H1 (cell line): Measurements from ENCODE around the gene NXN. TPM values are rescaled to one million over a fixed set of nuclear protein-coding genes. Genes with fewer than 3 reads are reported as not detected.

ENCODE experiments used
- CTCF ChIA-PET: fragments of 300-600 bp; sonication (Branson Sonifier 250); formaldehyde crosslinking; loops from one replicate; lab custom pipeline; 2021; ENCODE audit not compliant: partially characterized antibody; lab: Charles Lee
- POLR2A ChIA-PET: fragments of 300-600 bp; sonication (Branson Sonifier 250); formaldehyde crosslinking; loops from one replicate; lab custom pipeline; 2021; ENCODE audit warnings: inconsistent platforms; ENCODE audit not compliant: partially characterized antibody; lab: Charles Lee
- DNase-seq, 2 experiments: peaks; one replicate each; pipeline versions ENCODE4 v3.0.0 to v3.0.0-alpha.2; 2010 to 2022; ENCODE audit warnings: low spot score in 2 of 2, low read depth in 1 of 2, mixed read lengths in 1 of 2
- FAIRE-seq: peaks from 2 replicates; lab custom pipeline; 2011; peaks lifted over from hg19 to GRCh38; lab: Jason Lieb, UNC
- H2AFZ ChIP-seq: 2 replicates; pipeline ENCODE4 v1.8.1; 2012; ENCODE audit warnings: low read length, inconsistent platforms
- H2AK5ac ChIP-seq: 2 replicates; pipeline ENCODE4 v1.6.1; 2013; ENCODE audit warnings: low read depth, low read length
- H2BK120ac ChIP-seq: replicated peaks from 2 replicates; pipeline ENCODE3; 2013; ENCODE audit warnings: low read depth, low read length, inconsistent platforms
- H2BK12ac ChIP-seq: 2 replicates; pipeline ENCODE4 v1.6.1; 2013; ENCODE audit warnings: low read depth, low read length
- H2BK15ac ChIP-seq: 2 replicates; pipeline ENCODE4 v1.6.1; 2013; ENCODE audit warnings: low read length
- H2BK20ac ChIP-seq: 2 replicates; pipeline ENCODE4 v1.6.1; 2013; ENCODE audit warnings: low read length
- H2BK5ac ChIP-seq: 2 replicates; pipeline ENCODE4 v1.6.1; 2013; ENCODE audit warnings: low read depth, low read length
- H3K14ac ChIP-seq: 2 replicates; pipeline ENCODE4 v1.6.1; 2013; ENCODE audit warnings: inconsistent platforms; ENCODE audit not compliant: insufficient read length
- H3K18ac ChIP-seq: 2 replicates; pipeline ENCODE4 v1.6.1; 2013; ENCODE audit warnings: low read length; ENCODE audit errors: extremely low read depth
- H3K23ac ChIP-seq: 2 replicates; pipeline ENCODE4 v1.6.1; 2013; ENCODE audit warnings: inconsistent platforms; ENCODE audit not compliant: insufficient read length
- H3K23me2 ChIP-seq: 2 replicates; pipeline ENCODE4 v1.6.1; 2013; ENCODE audit warnings: low read depth, low read length
- H3K27ac ChIP-seq: 2 replicates; pipeline ENCODE4 v1.6.1; 2011; ENCODE audit warnings: low read depth, low read length, inconsistent platforms
- H3K27me3 ChIP-seq, 4 experiments: replicated peaks in 1 of 4; 1 replicate in 1 of 4; 2 replicates in 3 of 4; pipeline versions ENCODE4 v1.6.1 to v1.8.1; 2011 to 2013; ENCODE audit warnings: low read length in 3 of 4, mild to moderate bottlenecking in 3 of 4, inconsistent platforms in 2 of 4, mixed read lengths in 2 of 4, moderate library complexity in 1 of 4; ENCODE audit not compliant: control insufficient read depth in 3 of 4, insufficient read depth in 3 of 4; ENCODE audit errors: extremely low read depth in 1 of 4
- H3K36me3 ChIP-seq, 4 experiments: 2 replicates each; pipeline versions ENCODE4 v1.6.1 to v1.8.1; 2011 to 2013; ENCODE audit warnings: mild to moderate bottlenecking in 4 of 4, low read length in 3 of 4, moderate library complexity in 2 of 4, control low read depth in 1 of 4, inconsistent platforms in 1 of 4; ENCODE audit not compliant: insufficient read depth in 4 of 4, control insufficient read depth in 2 of 4
- H3K4ac ChIP-seq: replicated peaks from 2 replicates; pipeline ENCODE3; 2013; ENCODE audit warnings: low read length, low read depth, mixed read lengths, inconsistent platforms; ENCODE audit not compliant: insufficient read length
- H3K4me1 ChIP-seq, 4 experiments: replicated peaks in 1 of 4; 1 replicate in 1 of 4; 2 replicates in 3 of 4; pipeline versions ENCODE4 v1.6.1 to v1.8.1; 2011 to 2013; ENCODE audit warnings: low read length in 3 of 4, inconsistent platforms in 2 of 4, mixed read lengths in 1 of 4; ENCODE audit not compliant: insufficient read depth in 4 of 4, control insufficient read depth in 3 of 4
- H3K4me2 ChIP-seq, 2 experiments: 2 replicates each; pipeline versions ENCODE4 v1.6.1 to v1.8.1; 2011 to 2013; ENCODE audit warnings: low read depth in 2 of 2, low read length in 2 of 2, control low read depth in 1 of 2, inconsistent platforms in 1 of 2, mild to moderate bottlenecking in 1 of 2; ENCODE audit not compliant: insufficient read depth in 1 of 2
- H3K4me3 ChIP-seq, 4 experiments: fragments of 200-600, 300-600 bp in 1 of 4; sonication (generic), shearing (Covaris generic), sonication (Bioruptor Twin) in 1 of 4; 2 replicates each; pipeline versions ENCODE4 v1.5.1 to v1.8.1; 2011 to 2016; ENCODE audit warnings: low read length in 4 of 4, low read depth in 3 of 4, control low read depth in 2 of 4, inconsistent platforms in 2 of 4, mild to moderate bottlenecking in 2 of 4, mixed read lengths in 1 of 4, moderate library complexity in 1 of 4; ENCODE audit not compliant: insufficient read depth in 2 of 4; ENCODE audit errors: extremely low read depth in 1 of 4
- H3K56ac ChIP-seq: replicated peaks from 2 replicates; pipeline ENCODE3; 2013; ENCODE audit warnings: low read depth, mild to moderate bottlenecking, mixed read lengths, low read length, inconsistent platforms; ENCODE audit not compliant: insufficient read length
- H3K79me1 ChIP-seq: 2 replicates; pipeline ENCODE4 v1.6.1; 2013; ENCODE audit warnings: low read depth, low read length, control low read depth
- H3K79me2 ChIP-seq, 2 experiments: 2 replicates each; pipeline versions ENCODE4 v1.6.1 to v1.8.1; 2012 to 2013; ENCODE audit warnings: low read length in 2 of 2, mild to moderate bottlenecking in 2 of 2, inconsistent platforms in 1 of 2; ENCODE audit not compliant: insufficient read depth in 2 of 2, control insufficient read depth in 1 of 2
- H3K9ac ChIP-seq, 4 experiments: replicated peaks in 1 of 4; 1 replicate in 1 of 4; 2 replicates in 3 of 4; pipeline versions ENCODE4 v1.6.1 to v1.8.1; 2011 to 2013; ENCODE audit warnings: low read depth in 3 of 4, low read length in 3 of 4, control low read depth in 2 of 4, mild to moderate bottlenecking in 2 of 4, moderate library complexity in 2 of 4, inconsistent platforms in 1 of 4; ENCODE audit errors: extremely low read depth in 1 of 4
- H3K9me3 ChIP-seq, 2 experiments: 2 replicates each; pipeline versions ENCODE4 v1.6.1 to v1.8.1; 2012 to 2013; ENCODE audit warnings: mild to moderate bottlenecking in 2 of 2, moderate library complexity in 2 of 2, control low read depth in 1 of 2, inconsistent platforms in 1 of 2, low read depth in 1 of 2, low read length in 1 of 2, mixed read lengths in 1 of 2; ENCODE audit not compliant: insufficient read depth in 2 of 2
- H4K20me1 ChIP-seq, 2 experiments: replicated peaks in 1 of 2; 2 replicates each; pipeline versions ENCODE3 to v1.8.1; 2011 to 2013; ENCODE audit warnings: inconsistent platforms in 2 of 2, low read length in 2 of 2, mild to moderate bottlenecking in 1 of 2; ENCODE audit not compliant: insufficient read depth in 2 of 2, control insufficient read depth in 1 of 2
- H4K5ac ChIP-seq: 2 replicates; pipeline ENCODE4 v1.6.1; 2013; ENCODE audit warnings: low read length, low read depth, mixed read lengths, inconsistent platforms; ENCODE audit not compliant: insufficient read length
- H4K8ac ChIP-seq: 2 replicates; pipeline ENCODE4 v1.8.0; 2013; ENCODE audit warnings: mild to moderate bottlenecking, moderate library complexity, low read length, inconsistent platforms; ENCODE audit not compliant: insufficient read depth; ENCODE audit errors: extremely low read depth
- H4K91ac ChIP-seq: replicated peaks from 2 replicates; pipeline ENCODE3; 2013; ENCODE audit warnings: low read length, mixed read lengths, inconsistent platforms; ENCODE audit not compliant: insufficient read length
- SIX5 ChIP-seq: IDR thresholded peaks from 2 replicates; pipeline ENCODE4 v1.6.1; 2011; ENCODE audit warnings: mild to moderate bottlenecking, low read depth, low read length
- TAF7 ChIP-seq: optimal IDR thresholded peaks from 2 replicates; pipeline ENCODE3; 2011; ENCODE audit warnings: low read depth, mild to moderate bottlenecking, inconsistent platforms, low read length, moderate library complexity, borderline replicate concordance
- WGBS, 2 experiments: shearing (Covaris generic) in 1 of 2; methylation state at CpG; one replicate each; pipeline versions ENCODE4 v1.1.6 to v1.1.7; 2013 to 2015; ENCODE audit warnings: low lambda C conversion rate in 2 of 2, mixed read lengths in 2 of 2, inconsistent platforms in 1 of 2, low coverage in 1 of 2, missing lambda C conversion rate in 1 of 2; ENCODE audit not compliant: insufficient replicate concordance in 2 of 2, insufficient coverage in 1 of 2, insufficient read length in 1 of 2; ENCODE audit errors: extremely low coverage in 1 of 2, missing lambda C conversion rate in 1 of 2; 5-methylcytosine and 5-hydroxymethylcytosine counted together
- polyA plus RNA-seq, 7 experiments: library from polyadenylated mRNA; depleted of rRNA in 3 of 7; stranded (reverse) in 5 of 7; unstranded in 2 of 7; fragments of >200 nt in 5 of 7; fragments of 200-250 nt in 2 of 7; gene quantifications; 1 replicate in 5 of 7; 2 replicates in 1 of 7; 4 replicates in 1 of 7; pipeline versions ENCODE4 v1.2.1 to v1.2.3, GENCODE V29; 2011 to 2013; ENCODE audit warnings: missing spikeins in 2 of 7, mixed read lengths in 2 of 7
- total RNA-seq: library from RNA; stranded (reverse); fragmentation: NEBNext Ultra II Directional; extraction: Animal tissue kit (Norgen Biotek cat#: 25700); gene quantifications from 2 replicates; pipeline ENCODE4 v1.2.1, GENCODE V29; 2021

The NXN gene
- total and polyA plus RNA-seq, 2 of the 8 experiments (the other 6 are each of a cell fraction or from before 2014, with no cell fraction given): 94.1 to 107 TPM

DNA sequence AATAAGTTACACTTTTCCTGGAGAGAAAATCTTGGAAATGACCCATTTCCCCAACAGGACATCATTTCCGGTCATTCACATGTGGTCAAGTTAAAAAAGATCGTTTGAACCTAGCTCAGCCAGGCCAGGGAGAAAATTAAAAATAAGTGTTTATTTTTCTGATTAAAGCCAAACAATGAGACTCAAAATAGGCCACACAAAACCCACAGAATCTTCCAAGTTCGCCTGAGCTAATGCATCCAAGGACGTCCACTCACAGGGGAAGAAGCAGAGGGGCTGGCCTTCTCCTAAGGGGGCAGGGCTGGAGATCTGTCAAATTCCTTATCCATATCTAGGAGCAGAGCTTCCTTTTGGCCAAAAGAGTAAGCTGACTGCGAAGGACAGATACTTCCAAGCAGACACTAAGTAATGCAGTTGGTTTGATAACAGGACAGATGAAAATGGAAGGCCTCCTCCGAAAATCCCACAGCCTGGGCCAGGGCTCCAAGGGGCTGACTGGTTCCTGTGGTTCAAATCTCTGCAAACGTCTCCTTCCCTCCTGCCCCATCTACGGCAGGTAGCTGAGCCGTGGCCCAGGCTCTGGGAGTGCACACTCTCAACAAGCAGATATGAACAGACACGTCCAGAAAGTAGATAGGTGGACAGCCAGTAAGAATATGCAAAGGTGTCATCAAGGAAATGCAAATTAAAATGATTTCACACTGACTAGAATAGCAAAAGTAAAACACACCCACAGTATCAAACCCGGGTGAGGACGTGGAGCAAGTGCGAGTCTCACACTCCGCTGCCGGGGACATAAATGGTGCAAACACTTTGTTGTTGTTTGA is 98.9 kb downstream of the NXN start:
- Histone ChIP-seq H2AFZ (no peak overlapping the region), H3K4ac (no peak overlapping the region), H3K27me3 (no peaks in the 10 kb centered on the region), H3K56ac (no peak overlapping the region), H2BK5ac (peak overlapping the region; percentile 30; the same call in 1 of the 2 replicates), H4K91ac (no peak overlapping the region), H3K4me3 (no peak overlapping the region), H3K79me2 (peaks cover 0 to 63% of the 10 kb centered on the region in 2 experiments; a peak in 3 of 4 replicates), H2BK12ac (peak overlapping the region; percentile 27; the same call in 1 of the 2 replicates), H3K9me3 (no peaks in the 10 kb centered on the region), H2BK120ac (no peak overlapping the region), H3K4me2 (no peak overlapping the region), H3K14ac (no peak overlapping the region), H3K9ac (no peak overlapping the region), H3K36me3 (no peaks in the 10 kb centered on the region), H4K8ac (no peak overlapping the region), H3K18ac (no peak overlapping the region), H3K4me1 (peaks cover 2 to 38% (median 3%) of the 10 kb centered on the region in 4 experiments), H3K23ac (no peak overlapping the region), H4K5ac (no peak overlapping the region), H2BK20ac (peak overlapping the region; percentile 61), H2AK5ac (0 out of 2 replicates have a peak overlapping the region, but pooled peaks have one; percentile 65), H3K79me1 (peaks cover 15% of the 10 kb centered on the region), H4K20me1 (peaks cover 0 to 11% of the 10 kb centered on the region in 2 experiments), H2BK15ac (no peak overlapping the region), H3K27ac (no peak overlapping the region), H3K23me2 (no peaks in the 10 kb centered on the region; the same call in 1 of the 2 replicates)
- 84% methylated on average over 15 of the region's 15 CpGs; no CpG with 5 or more reads in 1 of the 2 experiments for WGBS, 2 experiments
- CTCF ChIA-PET: interaction anchor here (0.6 to 7.2 kb wide), 19 partner anchors 8 to 102 kb away, joined by 3 to 73 read pairs (median 4); partner anchors contain the start of gene NXN
- TF ChIP-seq SIX5 (no peak), TAF7 (no peak)
- FAIRE-seq (no peak), DNase-seq (no peak)
- POLR2A ChIA-PET: interaction anchor here (1.1 to 2.6 kb wide), 4 partner anchors 23 to 98 kb away, joined by 3 to 8 read pairs (median 3); partner anchors contain the start of genes GLOD4 and MRM3
